Activated naive CD4-positive, alpha-beta T cell treated with anti-CD3 and anti-CD28 coated beads for 36 hours (primary cell): ENCODE data around the gene OR2T35. TPM values are rescaled to one million over a fixed set of nuclear protein-coding genes. Genes with fewer than 3 reads are reported as not detected.

ENCODE experiments used
- CTCF ChIA-PET: fragments of 350-600 bp; sonication (Branson Sonifier 250); formaldehyde crosslinking; loops from one replicate; lab custom pipeline; 2021; ENCODE audit warnings: antibody characterized with exemption; lab: Charles Lee
- DNase-seq: peaks from one replicate; pipeline ENCODE4 v3.0.0-alpha.2; 2020
- H3K27ac Mint-ChIP-seq: one replicate; pipeline ENCODE4 v1.8.0; 2021; ENCODE audit warnings: mild to moderate bottlenecking, mixed read lengths
- H3K27me3 Mint-ChIP-seq: one replicate; pipeline ENCODE4 v1.8.0; 2021; ENCODE audit warnings: low read depth, mixed read lengths
- H3K36me3 Mint-ChIP-seq: one replicate; pipeline ENCODE4 v1.8.0; 2021; ENCODE audit warnings: low read depth, mixed read lengths
- H3K4me1 Mint-ChIP-seq: one replicate; pipeline ENCODE4 v1.8.0; 2021; ENCODE audit warnings: low read depth, mixed read lengths
- H3K4me3 Mint-ChIP-seq: one replicate; pipeline ENCODE4 v1.8.0; 2021; ENCODE audit warnings: mild to moderate bottlenecking, moderate library complexity, mixed read lengths
- H3K9me3 Mint-ChIP-seq: one replicate; pipeline ENCODE4 v1.8.0; 2021; ENCODE audit warnings: mixed read lengths
- intact Hi-C: fragments of 100-400 bp; cut with micrococcal nuclease; formaldehyde crosslinking; loops from one replicate; pipeline ENCODE4 v1.15.1; 2023
- total RNA-seq, 2 experiments: library from RNA; stranded (reverse); gene quantifications; one replicate each; pipeline ENCODE4 v1.2.3, GENCODE V29; 2021

Gene OR2T35
- total RNA-seq, 2 experiments from 2014 or later: not detected

DNA sequence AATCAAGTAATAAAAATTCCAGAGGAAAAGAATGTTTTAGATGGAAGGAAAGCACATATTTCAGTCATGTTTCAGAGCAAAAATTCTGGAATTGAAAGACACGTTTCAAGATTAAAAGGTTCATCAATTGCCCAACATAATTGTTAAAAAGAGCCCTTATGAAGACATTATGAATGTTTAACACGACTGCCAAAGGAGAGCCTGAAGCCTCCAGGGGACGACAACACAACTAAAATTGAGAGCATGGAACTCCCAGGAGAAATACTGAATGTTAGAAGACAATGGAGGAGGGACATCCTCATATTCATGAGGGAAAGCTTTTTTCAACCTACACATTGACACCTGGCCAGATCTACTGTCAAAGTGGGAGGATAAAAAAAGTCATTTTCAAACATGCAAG, 26.2 kb downstream of the OR2T35 start:
- Mint-ChIP-seq H3K4me1 (peaks cover 7% of the 10 kb centered on the region), H3K4me3 (no peak overlapping the region), H3K27me3 (no peaks in the 10 kb centered on the region), H3K27ac (no peak overlapping the region), H3K36me3 (no peaks in the 10 kb centered on the region), H3K9me3 (no peaks in the 10 kb centered on the region)
- CTCF ChIA-PET: interaction anchor here (1.0 to 1.9 kb wide), 4 partner anchors 9 to 207 kb away, joined by 3 to 9 read pairs (median 4); no protein-coding TSS in a partner anchor
- intact Hi-C loops: loop anchor here (2.0 to 5.0 kb wide), 2 partner anchors 376 to 682 kb away; no protein-coding TSS in a partner anchor
- DNase-seq: peak; percentile 82

- peaks cover 14% of the 10 kb centered on the region for H3K4me1 Mint-ChIP-seq
- intact Hi-C loops: loop anchor here (2.0 to 5.0 kb wide), 2 partner anchors 375 to 681 kb away; no protein-coding TSS in a partner anchor
- CTCF ChIA-PET: interaction anchor here (0.8 to 1.2 kb wide), 2 partner anchors 187 to 189 kb away, joined by 3 read pairs; no protein-coding TSS in a partner anchor
- H3K9me3 Mint-ChIP-seq: no peaks in the 10 kb centered on the region
- H3K27me3 Mint-ChIP-seq: no peaks in the 10 kb centered on the region
- no peak for DNase-seq
- no peak overlapping the region for H3K4me3 Mint-ChIP-seq
- no peaks in the 10 kb centered on the region for H3K36me3 Mint-ChIP-seq
- H3K27ac Mint-ChIP-seq: no peak overlapping the region
Measured at GRCh38 chr1:248618119-248618518, 27.0 kb downstream of the OR2T35 start.

- DNase-seq: no peak
- Mint-ChIP-seq H3K36me3 (no peaks in the 10 kb centered on the region), H3K27me3 (no peaks in the 10 kb centered on the region), H3K4me1 (peaks cover 31% of the 10 kb centered on the region), H3K9me3 (no peaks in the 10 kb centered on the region), H3K4me3 (no peak overlapping the region), H3K27ac (peak overlapping the region; percentile 33)
- intact Hi-C loops: loop anchor here (2.0 to 5.0 kb wide), 2 partner anchors 133 to 214 kb away; partner anchors contain the start of gene SH3BP5L
- CTCF ChIA-PET: interaction anchor here (1.1 to 1.5 kb wide), 2 partner anchors 9 to 210 kb away, joined by 6 read pairs; no protein-coding TSS in a partner anchor
Measured at GRCh38 chr1:248613742-248614141, 31.3 kb downstream of the OR2T35 start.

- Mint-ChIP-seq H3K4me1 (peaks cover 29% of the 10 kb centered on the region), H3K27me3 (no peaks in the 10 kb centered on the region), H3K36me3 (no peaks in the 10 kb centered on the region), H3K4me3 (no peak overlapping the region), H3K27ac (no peak overlapping the region), H3K9me3 (no peaks in the 10 kb centered on the region)
- intact Hi-C loops: loop anchor here (1.0 to 5.0 kb wide), 3 partner anchors 131 to 215 kb away; partner anchors contain the start of gene SH3BP5L
- CTCF ChIA-PET: interaction anchor here (0.6 to 1.3 kb wide), 4 partner anchors 10 to 211 kb away, joined by 3 to 5 read pairs (median 3); no protein-coding TSS in a partner anchor
- DNase-seq: peak; percentile 53
Measured at GRCh38 chr1:248611883-248612414, 33.1 kb downstream of the OR2T35 start.

DNA sequence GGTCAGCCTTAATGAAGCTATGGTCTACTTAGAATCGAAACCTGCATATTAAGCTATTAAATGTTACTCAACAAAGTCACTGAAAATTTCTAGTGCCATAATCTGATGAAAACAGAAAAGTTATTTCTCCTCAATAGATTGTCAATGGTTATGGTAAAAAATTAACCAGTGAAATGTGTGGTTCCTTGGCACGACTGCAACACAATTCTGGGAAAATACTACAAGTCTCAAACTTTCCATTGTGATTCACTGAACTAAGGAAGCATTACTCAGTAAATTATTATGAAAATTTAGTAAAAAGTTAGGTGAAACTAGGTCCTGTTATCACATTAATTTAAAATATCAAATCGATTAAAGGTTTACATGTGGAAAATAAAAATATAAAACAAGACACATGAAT, 34.8 kb downstream of the OR2T35 start:
- CTCF ChIA-PET: interaction anchor here (1.2 to 1.5 kb wide), 2 partner anchors 9 to 76 kb away, joined by 3 to 6 read pairs; no protein-coding TSS in a partner anchor
- H3K27ac Mint-ChIP-seq: no peak overlapping the region

DNA sequence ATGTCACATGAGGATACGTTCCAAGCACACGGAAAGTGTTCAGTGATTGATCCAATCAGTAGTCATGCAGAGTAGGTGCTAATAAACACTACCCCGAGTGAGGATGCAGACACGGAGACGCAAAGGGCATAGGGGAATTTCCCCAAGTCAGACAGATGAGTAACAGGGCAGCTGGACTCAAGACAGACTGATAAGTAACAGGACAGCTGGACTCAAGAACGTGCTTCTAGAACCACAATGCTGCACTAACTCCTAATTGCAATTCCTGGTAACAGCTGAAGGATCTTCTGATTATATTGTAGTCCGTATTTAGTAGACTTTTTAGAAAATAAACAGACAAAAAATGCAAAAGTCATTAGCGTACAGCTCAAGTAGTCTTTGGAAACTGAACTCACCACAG, 45.7 kb downstream of the OR2T35 start:
- no peaks in the 10 kb centered on the region for H3K36me3 Mint-ChIP-seq
- no peak overlapping the region for H3K4me3 Mint-ChIP-seq
- intact Hi-C loops: no loop called here
- H3K27me3 Mint-ChIP-seq: no peaks in the 10 kb centered on the region
- no peak overlapping the region for H3K27ac Mint-ChIP-seq
- CTCF ChIA-PET: no interaction called here
- H3K4me1 Mint-ChIP-seq: peaks cover 7% of the 10 kb centered on the region
- H3K9me3 Mint-ChIP-seq: no peaks in the 10 kb centered on the region
- no peak for DNase-seq

More for the DNA sequence above, 34.8 kb downstream of the OR2T35 start:
- no peaks in the 10 kb centered on the region for H3K27me3 Mint-ChIP-seq
- DNase-seq: no peak
- intact Hi-C loops: loop anchor here (5.0 kb wide), 1 partner anchor 217 kb away; the partner anchor contains the start of gene SH3BP5L
- no peaks in the 10 kb centered on the region for H3K9me3 Mint-ChIP-seq
- no peaks in the 10 kb centered on the region for H3K36me3 Mint-ChIP-seq
- peaks cover 29% of the 10 kb centered on the region for H3K4me1 Mint-ChIP-seq
- H3K4me3 Mint-ChIP-seq: no peak overlapping the region

GRCh38 chr1:248597589-248597988, 47.5 kb downstream of the OR2T35 start, which contains the start of gene OR2T10:
Gene OR2T10 (minus strand): TSS chr1:248597700. CDS start chr1:248593768, 3,932 bp downstream.
- H3K27ac Mint-ChIP-seq: no peak within 1 kb of the TSS
- H3K9me3 Mint-ChIP-seq: no peaks in the 10 kb centered on the region
- no peaks in the 10 kb centered on the region for H3K36me3 Mint-ChIP-seq
- no peaks in the 10 kb centered on the region for H3K27me3 Mint-ChIP-seq
- intact Hi-C loops: no loop called here
- CTCF ChIA-PET: no interaction called here
- peaks cover 7% of the 10 kb centered on the region for H3K4me1 Mint-ChIP-seq
- DNase-seq: no peak
- H3K4me3 Mint-ChIP-seq: no peak within 1 kb of the TSS

GRCh38 chr1:248596615-248597014, 48.5 kb downstream of the OR2T35 start:
- H3K4me1 Mint-ChIP-seq: peaks cover 7% of the 10 kb centered on the region
- H3K27me3 Mint-ChIP-seq: no peaks in the 10 kb centered on the region
- intact Hi-C loops: no loop called here
- H3K4me3 Mint-ChIP-seq: no peak overlapping the region
- H3K9me3 Mint-ChIP-seq: no peaks in the 10 kb centered on the region
- no peak for DNase-seq
- no peaks in the 10 kb centered on the region for H3K36me3 Mint-ChIP-seq
- H3K27ac Mint-ChIP-seq: no peak overlapping the region
- CTCF ChIA-PET: no interaction called here

DNA sequence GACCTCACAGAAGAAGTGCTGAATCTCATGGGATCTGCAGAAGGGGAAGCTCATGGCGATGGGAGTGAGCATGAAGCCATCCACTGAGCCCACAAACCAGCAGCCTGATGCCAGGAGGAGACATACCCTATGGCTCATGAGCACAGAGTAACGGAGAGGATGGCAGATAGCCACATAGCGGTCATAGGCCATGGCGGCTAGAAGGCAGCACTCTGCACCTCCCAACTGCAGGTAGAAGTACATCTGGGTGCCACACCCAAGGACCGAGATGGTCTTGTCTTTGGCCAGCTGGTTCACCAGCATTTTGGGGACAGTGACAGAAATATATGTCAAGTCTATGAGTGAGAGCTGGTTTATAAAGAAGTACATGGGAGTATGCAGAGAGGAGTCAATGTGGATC, 51.9 kb downstream of the OR2T35 start:
- H3K27ac Mint-ChIP-seq: no peak overlapping the region
- no peak for DNase-seq
- H3K36me3 Mint-ChIP-seq: no peaks in the 10 kb centered on the region
- H3K9me3 Mint-ChIP-seq: no peaks in the 10 kb centered on the region
- H3K27me3 Mint-ChIP-seq: no peaks in the 10 kb centered on the region
- CTCF ChIA-PET: interaction anchor here (0.6 kb wide), 1 partner anchor 176 kb away, joined by 3 read pairs; no protein-coding TSS in a partner anchor
- peaks cover 7% of the 10 kb centered on the region for H3K4me1 Mint-ChIP-seq
- H3K4me3 Mint-ChIP-seq: no peak overlapping the region
- intact Hi-C loops: no loop called here

- CTCF ChIA-PET: no interaction called here
- no peaks in the 10 kb centered on the region for H3K9me3 Mint-ChIP-seq
- no peak for DNase-seq
- no peak overlapping the region for H3K27ac Mint-ChIP-seq
- no peak overlapping the region for H3K4me3 Mint-ChIP-seq
- H3K4me1 Mint-ChIP-seq: peaks cover 7% of the 10 kb centered on the region
- H3K36me3 Mint-ChIP-seq: no peaks in the 10 kb centered on the region
- H3K27me3 Mint-ChIP-seq: no peaks in the 10 kb centered on the region
- intact Hi-C loops: no loop called here
Measured at GRCh38 chr1:248592655-248593054, 52.4 kb downstream of the OR2T35 start.

DNA sequence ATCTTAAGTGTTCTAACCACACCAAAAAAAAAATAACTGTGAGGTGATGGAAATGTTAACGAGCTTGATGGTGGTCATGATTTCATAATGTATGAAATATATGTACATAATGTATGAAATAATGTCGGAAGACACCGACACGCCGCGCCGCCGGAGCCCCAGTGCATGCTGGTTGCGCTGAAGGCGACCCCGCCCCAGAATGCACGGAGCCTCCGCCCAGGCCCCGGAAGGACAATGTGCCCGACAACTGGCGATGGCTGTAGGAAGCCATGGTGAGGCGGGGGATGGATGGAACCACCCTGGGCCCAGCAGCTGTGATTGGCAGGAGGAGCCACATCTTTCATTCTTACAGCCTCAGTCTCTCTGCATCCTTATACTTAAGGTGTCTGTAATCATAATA, 55.0 kb downstream of the OR2T35 start:
- Mint-ChIP-seq H3K27ac (no peak overlapping the region), H3K27me3 (no peaks in the 10 kb centered on the region), H3K4me3 (no peak overlapping the region), H3K36me3 (no peaks in the 10 kb centered on the region), H3K9me3 (no peaks in the 10 kb centered on the region), H3K4me1 (no peaks in the 10 kb centered on the region)
- intact Hi-C loops: no loop called here
- DNase-seq: no peak
- CTCF ChIA-PET: no interaction called here

GRCh38 chr1:248589334-248589733, 55.7 kb downstream of the OR2T35 start:
- DNase-seq: no peak
- H3K36me3 Mint-ChIP-seq: no peaks in the 10 kb centered on the region
- H3K27me3 Mint-ChIP-seq: no peaks in the 10 kb centered on the region
- H3K27ac Mint-ChIP-seq: no peak overlapping the region
- intact Hi-C loops: no loop called here
- no peaks in the 10 kb centered on the region for H3K9me3 Mint-ChIP-seq
- H3K4me1 Mint-ChIP-seq: no peaks in the 10 kb centered on the region
- CTCF ChIA-PET: no interaction called here
- H3K4me3 Mint-ChIP-seq: no peak overlapping the region
